Stimulated activated CD4-positive, alpha-beta T cell treated with anti-CD3 and anti-CD28 coated beads, Interleukin-1b, Interleukin-23, amount 100 ng/mL, for 48 hours (primary cell): ENCODE results near the gene PRSS21.

ENCODE experiments used
- DNase-seq: peaks from one replicate; pipeline ENCODE4 v3.0.0-alpha.2; 2020

The PRSS21 gene, protein sequence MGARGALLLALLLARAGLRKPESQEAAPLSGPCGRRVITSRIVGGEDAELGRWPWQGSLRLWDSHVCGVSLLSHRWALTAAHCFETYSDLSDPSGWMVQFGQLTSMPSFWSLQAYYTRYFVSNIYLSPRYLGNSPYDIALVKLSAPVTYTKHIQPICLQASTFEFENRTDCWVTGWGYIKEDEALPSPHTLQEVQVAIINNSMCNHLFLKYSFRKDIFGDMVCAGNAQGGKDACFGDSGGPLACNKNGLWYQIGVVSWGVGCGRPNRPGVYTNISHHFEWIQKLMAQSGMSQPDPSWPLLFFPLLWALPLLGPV

DNA sequence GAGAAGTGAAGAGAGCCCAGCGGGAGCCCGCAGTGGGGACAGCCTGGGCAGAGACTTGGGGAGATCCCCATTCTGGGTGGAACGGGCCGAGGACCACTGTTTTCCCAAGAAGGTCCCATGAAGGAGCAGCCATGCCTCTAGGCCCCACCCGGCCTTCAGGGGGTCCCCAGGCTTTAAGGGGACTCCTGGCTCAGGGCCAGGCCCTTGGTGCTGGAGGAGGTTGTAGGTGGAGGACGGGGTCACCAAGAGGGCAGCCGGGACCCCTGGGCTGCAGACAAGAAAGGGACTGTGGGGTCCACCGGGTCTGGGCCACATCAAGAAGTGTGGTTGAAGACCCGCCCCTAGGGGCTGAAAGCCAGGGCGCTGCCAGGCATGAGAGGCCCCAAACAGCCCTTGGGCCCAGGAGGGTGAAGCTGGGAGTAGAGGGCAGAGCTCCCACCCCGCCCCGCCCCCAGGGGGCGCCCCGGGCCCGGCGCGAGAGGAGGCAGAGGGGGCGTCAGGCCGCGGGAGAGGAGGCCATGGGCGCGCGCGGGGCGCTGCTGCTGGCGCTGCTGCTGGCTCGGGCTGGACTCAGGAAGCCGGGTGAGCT, at the start of gene PRSS21:
PRSS21 (plus strand) TSS at position 487 of the 589 bp plus-strand sequence; CDS start at position 519, 32 bp downstream.
- peak; percentile 37 for DNase-seq

DNA sequence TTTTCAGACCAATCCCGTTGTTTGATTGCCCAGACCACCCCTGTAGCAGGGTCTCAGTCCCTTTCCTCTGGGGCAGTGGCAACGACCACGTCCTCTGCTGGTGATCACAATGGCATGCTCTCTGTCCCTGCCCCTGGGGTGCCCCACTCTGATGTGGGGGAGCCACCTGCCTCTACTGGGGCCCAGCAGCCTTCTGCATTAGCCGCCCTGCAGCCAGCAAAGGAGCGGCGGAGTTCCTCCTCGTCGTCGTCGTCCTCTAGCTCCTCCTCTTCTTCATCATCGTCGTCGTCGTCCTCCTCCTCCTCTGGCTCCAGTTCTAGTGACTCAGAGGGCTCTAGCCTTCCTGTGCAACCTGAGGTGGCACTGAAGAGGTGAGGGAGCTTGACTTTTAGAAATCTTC, 49.1 kb upstream of the PRSS21 start:
- DNase-seq = no peak

DNA sequence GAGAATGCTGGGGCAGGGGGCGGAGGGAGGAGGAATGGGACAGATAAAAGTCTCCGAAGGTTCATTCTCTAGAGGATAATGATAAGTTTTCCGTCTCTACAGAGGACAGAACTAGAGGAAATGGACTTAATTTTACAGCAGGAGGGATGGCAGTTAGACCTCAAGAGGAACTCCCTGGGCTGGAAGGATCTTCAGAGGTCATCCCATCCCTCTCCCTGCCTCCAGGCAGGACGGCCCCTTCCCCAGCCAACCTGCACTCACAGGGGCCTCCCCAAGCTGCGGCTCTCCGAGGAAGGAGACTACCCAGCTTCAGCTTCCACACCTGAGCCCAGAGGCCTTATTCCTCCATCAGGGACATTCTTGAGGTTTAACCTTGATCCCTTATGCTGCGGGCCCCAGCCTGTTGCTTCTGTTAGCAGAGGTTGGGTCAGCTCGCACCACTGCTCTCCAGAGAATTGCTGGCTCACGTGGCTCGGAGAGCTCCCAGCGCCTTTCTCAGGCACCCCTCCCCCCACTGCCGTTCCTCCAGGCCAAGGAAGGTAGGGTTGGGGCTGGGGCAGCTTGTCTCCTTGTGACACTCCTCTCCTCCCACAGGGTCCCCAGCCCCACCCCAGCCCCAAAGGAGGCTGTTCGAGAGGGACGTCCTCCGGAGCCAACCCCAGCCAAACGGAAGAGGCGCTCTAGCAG, 48.5 kb upstream of the PRSS21 start:
- no peak for DNase-seq

DNA sequence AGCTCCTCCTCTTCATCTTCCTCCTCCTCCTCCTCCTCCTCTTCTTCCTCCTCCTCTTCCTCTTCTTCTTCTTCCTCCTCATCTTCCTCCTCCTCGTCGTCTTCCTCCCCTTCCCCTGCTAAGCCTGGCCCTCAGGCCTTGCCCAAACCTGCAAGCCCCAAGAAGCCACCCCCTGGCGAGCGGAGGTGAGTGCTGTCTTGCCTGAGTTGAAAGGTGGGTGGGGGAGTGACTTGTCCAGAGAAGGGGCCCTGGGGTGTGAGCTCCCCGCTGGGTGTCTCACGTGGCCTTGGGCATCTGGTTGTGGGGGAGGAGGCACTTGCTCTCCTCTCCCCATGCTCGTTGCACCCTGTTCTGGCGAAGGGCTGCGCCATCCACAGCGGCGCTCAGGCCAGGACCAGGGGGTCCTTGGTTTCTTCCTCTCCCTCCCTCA, 47.9 kb upstream of the PRSS21 start:
- no peak for DNase-seq

DNA sequence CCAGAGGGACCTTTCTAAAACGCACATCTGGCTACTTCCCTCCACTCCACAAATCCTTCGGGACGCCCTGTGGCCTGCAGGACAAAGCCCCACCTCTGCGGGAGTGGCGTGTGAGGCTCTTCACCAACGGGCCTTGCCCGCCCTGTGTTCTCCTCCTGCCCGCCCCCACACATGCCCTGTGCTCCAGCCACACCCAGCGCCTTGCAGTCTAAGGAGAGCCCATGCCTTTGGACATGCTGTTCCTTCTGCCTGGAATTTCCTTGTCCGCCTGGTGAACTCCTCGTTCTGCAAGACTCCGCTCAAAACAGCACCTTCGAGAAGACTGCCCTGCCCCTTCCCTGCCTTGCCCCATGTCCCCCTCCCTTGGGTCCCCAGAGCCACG, 47.4 kb upstream of the PRSS21 start:
- no peak for DNase-seq

DNA sequence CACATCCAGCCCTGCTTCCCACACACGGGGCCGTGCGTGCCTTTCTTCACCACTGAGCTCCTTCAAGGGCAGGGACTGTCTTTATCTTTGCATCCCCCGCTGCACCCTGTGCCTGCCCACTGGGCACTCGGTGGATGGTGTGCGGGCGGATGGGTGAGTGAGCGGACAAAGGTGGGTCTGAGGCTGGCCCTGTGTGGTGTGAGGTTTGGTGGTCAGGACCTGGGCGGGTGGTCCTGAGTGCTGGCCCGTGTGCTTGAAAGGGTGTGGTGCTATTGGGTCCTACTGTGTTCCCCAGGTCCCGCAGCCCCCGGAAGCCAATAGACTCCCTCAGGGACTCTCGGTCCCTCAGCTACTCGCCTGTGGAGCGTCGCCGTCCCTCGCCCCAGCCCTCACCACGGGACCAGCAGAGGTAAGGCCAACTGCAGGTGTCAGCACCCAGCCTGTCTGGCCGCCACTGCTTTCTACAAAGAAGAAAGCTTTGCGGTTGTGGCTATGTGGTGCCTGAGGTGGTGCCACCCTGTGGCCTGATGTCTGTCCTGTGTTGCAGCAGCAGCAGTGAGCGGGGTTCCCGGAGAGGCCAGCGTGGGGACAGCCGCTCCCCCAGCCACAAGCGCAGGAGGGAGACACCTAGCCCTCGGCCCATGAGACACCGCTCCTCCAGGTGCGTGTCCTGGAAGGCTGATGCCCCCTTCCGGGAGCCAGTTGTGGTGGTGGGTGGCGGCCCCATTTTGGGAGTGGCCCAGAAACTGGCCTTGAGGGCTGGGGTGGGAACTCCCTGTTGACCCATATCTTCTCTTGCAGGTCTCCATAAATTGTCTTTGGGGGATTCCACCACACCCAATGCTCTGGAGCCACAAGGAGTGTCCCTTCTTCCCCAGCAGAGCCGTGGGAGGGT, 46.7 kb upstream of the PRSS21 start:
- no peak for DNase-seq

DNA sequence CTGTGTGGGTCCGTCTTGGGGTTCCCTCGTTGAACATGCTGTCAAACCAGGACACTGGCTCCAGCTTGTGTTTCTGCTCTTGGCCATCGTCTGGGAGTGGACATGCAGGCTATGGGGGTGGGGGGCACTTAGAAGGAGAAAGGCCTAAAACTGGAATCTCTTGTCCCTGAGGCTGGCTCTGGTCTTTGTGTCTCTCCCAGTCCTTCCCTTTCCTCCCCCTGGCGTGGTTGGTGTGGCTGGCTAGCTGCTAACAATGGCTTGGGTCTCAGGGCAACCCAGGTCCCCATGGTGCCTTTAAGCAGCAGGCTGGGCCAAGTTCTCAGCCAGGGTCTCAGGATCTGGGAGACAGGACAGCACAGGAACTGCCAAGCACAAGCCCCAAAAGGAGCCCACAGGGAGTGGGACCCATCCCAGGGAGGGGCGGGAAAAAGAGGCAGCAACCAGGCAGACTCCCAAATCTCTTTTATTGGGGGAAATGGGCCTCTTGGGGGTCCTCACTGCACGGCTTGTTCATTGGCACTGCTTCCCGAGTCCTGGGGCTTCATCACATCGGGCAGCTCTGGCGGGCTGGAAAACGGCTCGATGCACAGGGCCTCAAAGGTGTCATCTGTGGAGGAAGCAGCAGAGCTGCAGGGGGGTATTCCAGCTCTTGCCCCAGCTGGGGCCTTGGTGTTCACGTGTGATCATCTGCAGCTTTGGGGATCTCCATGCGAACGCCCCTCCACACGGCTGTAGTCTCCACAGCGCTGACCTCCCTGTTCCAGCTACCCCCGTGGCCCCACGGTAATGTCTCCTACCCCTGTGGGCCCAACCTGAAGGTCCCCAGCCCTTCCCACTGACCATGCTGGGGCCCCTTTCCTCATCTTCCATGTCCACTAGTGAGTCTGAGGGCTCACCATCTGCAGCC, 45.3 kb upstream of the PRSS21 start:
- no peak for DNase-seq

DNA sequence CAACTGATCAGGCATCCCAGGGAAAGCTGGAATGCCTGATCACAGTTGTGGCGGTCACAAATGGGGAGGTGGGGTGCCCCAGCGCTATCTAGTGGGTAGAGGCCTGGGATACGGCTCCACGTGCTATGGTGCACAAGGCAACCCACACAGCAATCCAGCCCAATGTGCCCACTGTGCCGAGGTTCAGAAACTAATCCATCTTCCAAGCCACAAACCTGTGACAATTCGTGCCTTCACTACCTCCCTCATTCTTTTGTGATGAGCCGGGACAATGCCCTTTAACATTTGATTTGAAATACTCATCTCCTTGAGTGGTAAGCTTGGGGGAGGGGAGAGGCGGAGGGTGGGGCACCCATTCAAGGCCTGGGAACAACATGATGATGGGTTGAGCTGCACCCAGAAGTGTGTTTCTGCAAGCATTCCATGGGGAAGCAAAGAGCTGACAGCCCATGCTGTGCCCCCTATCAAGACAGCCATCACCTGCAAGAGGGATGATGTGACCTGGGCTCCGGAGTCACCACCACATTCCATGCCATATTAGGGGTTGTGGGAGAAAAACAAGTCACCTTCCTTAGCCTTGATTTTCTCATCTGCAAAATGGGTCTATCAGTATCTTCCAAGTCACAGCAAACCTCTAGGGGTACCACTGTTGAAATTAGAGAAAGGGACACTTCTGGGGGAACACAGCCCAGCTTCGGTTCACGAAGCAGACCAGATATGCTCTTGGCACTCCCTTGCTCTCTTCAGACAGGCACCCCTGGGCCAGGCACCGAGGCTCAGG, 43.7 kb upstream of the PRSS21 start:
- no peak for DNase-seq

DNA sequence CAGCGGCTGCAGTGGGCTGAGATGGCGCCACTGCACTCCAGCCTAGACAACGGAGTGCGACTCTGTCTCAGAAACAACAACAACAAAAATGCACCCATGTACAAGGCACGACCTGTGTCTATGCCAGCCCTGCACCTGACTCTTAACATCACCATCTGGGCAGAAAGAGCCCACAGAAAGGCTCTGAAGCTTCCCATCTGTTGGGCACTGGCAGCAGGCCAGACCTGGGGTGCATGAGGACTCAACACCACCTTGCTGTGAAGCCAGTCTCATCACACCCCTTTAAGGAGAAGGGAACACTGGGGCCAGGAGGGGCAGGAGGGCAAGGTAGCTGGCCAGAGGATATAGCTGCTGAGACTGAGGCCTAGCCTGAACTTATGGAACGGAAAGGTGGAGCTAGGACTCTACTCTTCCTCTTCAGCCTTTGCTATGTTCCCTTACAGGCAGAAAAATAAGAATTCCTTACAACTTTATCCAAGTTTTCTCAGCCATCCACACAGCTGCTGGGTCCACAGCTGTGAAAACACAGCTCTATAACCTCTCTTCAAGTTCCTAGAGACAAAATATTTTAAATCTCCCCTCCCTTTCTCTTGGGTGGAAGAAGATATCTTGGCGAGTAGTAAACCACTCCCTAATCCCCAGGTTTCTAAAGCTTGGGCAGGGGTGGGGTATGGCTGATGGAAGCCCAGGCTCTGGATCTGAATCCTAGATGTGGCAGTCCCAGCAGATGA, 42.7 kb upstream of the PRSS21 start:
- no peak for DNase-seq

DNA sequence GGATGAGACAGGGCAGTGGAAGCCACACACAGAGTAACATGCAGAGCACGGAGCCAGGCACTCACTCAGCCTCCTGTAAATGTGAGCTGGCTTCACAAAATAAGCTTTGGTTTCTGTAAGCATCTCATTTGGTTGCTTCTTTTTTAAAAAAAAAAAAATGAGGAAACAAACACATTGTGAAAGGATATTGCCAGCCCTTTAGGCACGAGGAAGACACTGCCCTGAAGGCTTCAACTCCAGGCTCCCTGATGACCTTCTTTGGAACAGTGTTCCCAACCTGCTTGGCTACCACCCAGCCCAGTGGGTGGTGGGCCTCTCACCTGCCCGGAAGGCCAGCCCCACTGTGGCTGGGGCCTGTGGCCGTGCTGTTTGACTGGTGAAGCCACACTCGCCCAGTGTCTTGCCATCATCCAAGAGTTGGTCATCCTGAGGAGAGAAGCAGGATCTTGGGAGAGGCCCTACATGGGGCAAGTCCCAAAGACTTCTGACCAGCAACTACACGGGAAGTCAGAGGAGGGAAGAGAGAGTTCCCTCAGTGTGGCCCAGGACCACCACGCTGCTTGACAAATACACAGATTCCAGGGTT, 41.8 kb upstream of the PRSS21 start:
- DNase-seq = no peak

DNA sequence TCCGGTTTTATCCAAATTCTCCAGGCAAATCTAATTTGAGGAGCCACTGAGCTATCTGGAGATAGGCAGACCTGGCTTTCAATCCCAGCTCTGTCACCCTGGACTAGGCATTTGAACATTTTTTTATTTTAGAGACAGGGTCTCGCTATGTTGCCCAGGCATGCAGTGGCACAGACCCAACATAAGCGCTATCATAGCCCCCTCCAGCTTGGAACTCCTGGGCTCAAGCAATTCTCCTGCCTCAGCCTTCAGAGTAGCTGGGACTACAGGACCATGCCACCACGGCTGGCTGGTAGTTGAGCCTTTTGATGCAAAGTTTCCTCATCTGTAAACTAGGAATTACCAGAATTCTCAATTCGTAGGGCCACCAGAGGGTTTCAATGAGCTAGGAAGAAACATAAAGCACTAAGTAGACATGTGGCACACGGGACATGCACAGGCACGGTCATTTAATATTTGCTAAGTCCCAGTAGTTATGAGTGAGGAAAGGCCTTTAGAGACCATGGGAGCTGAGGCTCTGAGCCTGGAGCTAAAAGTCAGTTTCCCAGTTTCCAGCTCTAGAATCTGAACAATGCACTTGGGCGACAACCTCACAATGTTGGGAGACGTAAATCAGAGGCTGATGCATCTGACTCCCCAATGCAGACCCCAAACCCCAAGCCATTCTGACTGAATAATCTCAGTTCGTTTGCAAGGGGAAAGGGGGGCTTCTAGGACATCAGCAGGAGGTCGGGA, 41.1 kb upstream of the PRSS21 start:
- no peak for DNase-seq

DNA sequence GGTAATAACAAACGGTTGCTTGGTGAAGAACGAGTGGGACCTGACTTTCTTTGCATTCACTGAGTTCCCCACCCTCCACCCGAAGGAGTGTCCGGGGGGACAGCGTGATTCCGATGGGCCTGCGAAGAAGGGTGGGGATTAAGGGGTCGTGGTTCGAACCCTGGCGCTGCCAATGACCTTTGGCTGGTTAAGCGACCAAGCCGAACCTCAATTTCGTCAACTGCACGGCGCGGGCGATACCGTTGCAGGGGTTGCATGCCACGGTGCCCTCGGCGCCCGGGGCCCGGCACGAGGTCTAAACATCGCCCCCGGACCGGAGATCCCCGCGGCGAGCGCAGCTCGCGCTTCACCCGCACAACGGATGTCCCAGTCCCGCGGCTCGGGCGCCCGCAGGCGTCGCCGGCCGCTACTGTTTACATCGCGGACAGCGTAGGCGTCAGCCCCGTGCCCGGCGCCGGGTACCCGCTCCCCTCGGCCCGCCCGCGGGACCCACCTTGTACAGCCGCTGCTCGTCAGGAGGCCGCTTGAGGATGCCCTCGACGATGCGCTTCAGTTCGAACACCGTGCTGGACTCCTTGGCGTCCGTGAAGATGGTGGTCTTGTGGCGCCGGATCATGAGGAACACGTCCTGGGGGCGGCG, 40.4 kb upstream of the PRSS21 start:
- no peak for DNase-seq

DNA sequence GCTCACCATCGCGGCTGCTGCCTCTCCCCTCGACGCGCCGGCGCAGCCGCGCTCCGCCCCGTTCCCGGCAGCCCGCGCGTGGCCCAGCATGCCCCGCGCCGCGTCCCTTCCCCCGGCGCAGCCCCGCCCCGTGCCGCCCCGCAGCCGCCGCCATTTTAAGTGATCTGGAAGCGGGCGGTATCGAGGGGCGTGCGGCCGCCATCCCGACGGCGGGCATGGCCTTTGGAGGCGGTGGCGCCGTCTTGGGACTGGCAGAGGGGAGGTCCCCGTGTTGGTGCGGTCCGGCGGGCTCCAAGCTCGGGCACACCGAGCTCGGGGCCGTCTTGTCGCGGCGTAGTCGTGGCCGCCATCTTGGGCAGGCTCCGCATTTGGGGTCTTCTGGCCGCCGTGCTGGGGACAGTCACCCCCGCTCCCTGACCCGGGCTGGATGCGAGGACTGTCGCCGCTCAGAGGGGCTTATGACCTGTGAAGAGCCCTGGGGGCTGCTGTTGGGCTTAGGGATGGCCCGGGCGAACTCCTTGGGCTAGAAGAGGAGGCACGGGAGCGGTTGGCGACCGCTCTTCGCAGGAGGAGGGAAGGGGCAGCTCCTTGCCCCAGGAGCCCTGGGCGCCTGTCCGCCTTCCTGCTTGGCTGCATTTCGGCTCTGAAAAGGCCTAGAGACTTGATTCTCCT, 39.7 kb upstream of the PRSS21 start, which contains the start of gene ELOB:
ELOB (minus strand) TSS at position 50 of the 672 bp plus-strand sequence; CDS start at position 9, 41 bp downstream.
- DNase-seq = peak; percentile 88

DNA sequence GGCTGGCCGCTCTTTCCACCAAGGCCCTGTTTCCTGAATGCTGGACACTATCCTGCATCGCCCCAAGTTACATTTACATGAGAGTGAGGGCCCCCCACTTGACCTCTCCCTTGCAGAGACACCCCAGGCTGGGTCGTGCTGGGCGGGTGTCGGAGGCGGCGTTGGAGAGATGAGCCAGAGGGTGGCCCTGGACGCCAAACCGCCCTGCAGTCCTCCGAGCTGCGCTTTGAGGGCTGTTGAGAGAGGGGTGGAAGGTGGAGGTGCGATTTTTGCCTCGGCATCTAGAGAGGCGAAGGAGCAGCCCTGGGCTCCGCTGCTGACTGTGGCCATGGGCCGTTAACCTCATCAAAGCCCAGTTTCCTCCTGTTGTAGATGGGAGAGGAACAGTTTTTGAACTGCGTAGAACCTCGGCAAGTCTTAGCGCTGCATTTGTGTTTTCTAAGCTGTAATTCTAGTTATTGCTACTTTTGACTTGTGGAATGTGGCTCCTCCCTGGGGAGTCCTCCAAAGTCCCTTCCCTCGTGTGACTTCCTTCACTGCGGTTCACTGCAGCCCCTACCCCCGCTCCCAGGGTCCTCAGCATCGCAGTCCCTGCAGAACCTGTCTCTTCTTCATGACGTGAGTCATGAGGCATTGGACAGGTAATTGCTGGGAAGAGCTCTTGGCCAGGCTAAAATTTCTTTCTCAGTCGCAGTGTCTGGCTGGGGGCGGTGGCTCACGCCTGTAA, 39.0 kb upstream of the PRSS21 start:
- DNase-seq = no peak

DNA sequence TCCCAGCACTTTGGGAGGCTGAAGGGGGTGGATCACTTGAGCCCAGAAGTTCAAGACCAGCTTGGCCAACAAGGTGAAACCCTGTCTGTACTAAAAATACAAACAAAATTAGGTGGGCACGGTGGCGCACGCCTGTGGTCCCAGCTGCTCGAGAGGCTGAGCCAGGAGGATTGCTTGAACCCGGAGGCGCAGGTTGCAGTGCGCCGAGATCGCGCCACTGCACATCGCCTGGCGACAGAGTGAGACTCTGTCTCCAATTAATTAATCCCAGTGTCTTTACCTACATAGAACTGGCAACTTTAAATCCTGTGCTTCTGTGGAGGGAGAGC, 38.4 kb upstream of the PRSS21 start:
- no peak for DNase-seq

DNA sequence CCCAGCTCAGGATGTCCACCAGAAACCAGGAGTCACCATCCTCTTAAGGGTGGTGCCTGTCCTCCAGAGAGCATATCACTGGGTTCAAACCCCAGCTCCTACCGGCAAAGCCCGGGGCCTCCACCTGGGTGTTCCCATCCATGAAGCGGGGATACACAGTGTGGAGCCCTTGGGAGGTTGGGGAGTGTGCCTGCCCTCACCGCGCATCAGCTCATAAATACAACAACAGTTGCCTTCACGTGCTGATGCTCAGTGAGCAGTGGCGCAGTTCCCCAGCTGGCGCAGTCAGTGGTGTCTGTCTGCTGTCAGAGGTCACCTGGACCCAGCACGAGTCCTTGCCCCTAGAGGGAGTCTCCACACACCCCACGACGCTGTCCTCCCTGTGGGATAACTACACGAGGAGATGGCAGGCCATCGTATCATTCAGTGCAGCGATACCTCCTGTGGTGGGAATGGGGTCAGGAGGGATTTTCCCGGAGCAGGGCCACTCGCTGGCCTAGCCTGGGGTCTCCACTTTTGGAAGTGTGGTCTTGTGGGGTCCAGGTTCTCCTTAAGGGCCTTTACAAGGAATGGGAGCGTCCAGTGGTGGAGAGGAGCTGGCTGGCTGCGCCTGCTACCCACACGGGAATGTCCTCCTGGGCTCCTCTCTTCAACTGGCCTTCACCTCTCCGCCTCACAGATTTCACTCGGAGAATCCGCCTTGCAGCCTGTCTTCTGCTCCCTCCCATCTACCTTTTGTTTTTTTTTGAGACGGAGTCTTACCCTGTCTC, 37.7 kb upstream of the PRSS21 start:
- DNase-seq = no peak
